ENCODE results near the gene GP1BB.

DNA sequence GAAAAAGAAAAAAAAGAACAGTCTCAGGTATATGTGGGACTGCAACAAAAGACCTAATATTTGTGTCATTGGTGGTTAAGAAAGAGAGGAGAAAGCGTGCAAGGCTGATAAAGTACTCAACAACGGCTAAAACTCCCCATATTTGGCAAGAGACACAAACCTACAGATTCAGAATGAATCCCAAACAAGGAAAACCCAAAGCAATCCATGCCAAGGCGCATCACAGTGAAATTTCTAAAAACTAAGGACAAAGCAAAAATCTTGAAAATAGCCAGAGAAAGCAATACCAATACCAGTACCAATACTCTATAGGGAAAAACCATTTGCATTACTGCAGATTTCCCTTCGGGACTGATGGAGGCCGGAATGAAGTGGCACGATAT, 41.5 kb upstream of the GP1BB start:
- no peak for TF ChIP-seq EZH2 (IDR thresholded peaks at IDR 0.05; ENCODE audit: insufficient read depth, poor library complexity, severe bottlenecking)
- no peak for TF ChIP-seq EZH2phosphoT487 (IDR thresholded peaks at IDR 0.05; ENCODE audit: insufficient read depth, low read depth)
